UCSD-AML1 (cell line): ENCODE measurements around the gene ZFP91.

Experiments
- DNase-seq: peaks from one replicate; lab custom pipeline; 2025; ENCODE audit not compliant: unreplicated experiment; lab: John Stamatoyannopoulos, UW

The ZFP91 gene

GRCh38 chr11:58658623-58659022 lies 79.8 kb downstream of the ZFP91 start:
- no peak for DNase-seq

- no peak for DNase-seq
Observed at GRCh38 chr11:58659404-58659803, 80.5 kb downstream of the ZFP91 start.

- DNase-seq: no peak
Observed at GRCh38 chr11:58659910-58660570, 81.2 kb downstream of the ZFP91 start.
